Lung (tissue), 16 donors: ENCODE results near the gene SHLD2. TPM values are rescaled to one million over a fixed set of nuclear protein-coding genes. Genes with fewer than 3 reads are reported as not detected.

Source experiments
- ATAC-seq: fragments of 200-7000 bp; cut with Tn5 transposase; one replicate; pipeline ENCODE4 v1.9.1; 2020; ENCODE audit warnings: moderate number of reproducible peaks; ENCODE audit not compliant: insufficient read depth, low FRiP score
- DNase-seq, 3 donors: peaks; one replicate each; pipeline ENCODE4 v3.0.0-alpha.2; 2013 to 2017
- H3K27ac ChIP-seq, 2 donors: one replicate each; pipeline ENCODE4 v1.5.1; 2013; ENCODE audit warnings: mild to moderate bottlenecking in 2 of 2, moderate library complexity in 2 of 2, control low read depth in 1 of 2, inconsistent platforms in 1 of 2, low read depth in 1 of 2, low read length in 1 of 2
- H3K27me3 ChIP-seq, 3 donors: one replicate each; pipeline ENCODE4 v1.5.1; 2013; ENCODE audit warnings: low read length in 2 of 3; ENCODE audit not compliant: control insufficient read depth in 3 of 3, insufficient read depth in 3 of 3
- H3K36me3 ChIP-seq, 4 donors: one replicate each; pipeline ENCODE4 v1.5.1; 2013; ENCODE audit warnings: low read length in 4 of 4, mild to moderate bottlenecking in 1 of 4, moderate library complexity in 1 of 4; ENCODE audit not compliant: control insufficient read depth in 4 of 4, insufficient read depth in 4 of 4
- H3K4me1 ChIP-seq, 5 donors: one replicate each; pipeline ENCODE4 v1.5.1; 2013; ENCODE audit warnings: low read length in 5 of 5, mild to moderate bottlenecking in 2 of 5, moderate library complexity in 1 of 5; ENCODE audit not compliant: control insufficient read depth in 5 of 5, insufficient read depth in 5 of 5
- H3K4me3 ChIP-seq: one replicate; pipeline ENCODE4 v1.5.1; 2013; ENCODE audit warnings: mild to moderate bottlenecking, control low read depth, moderate library complexity
- H3K9ac ChIP-seq, 2 donors: one replicate each; pipeline ENCODE4 v1.5.1; 2013; ENCODE audit warnings: low read length in 2 of 2, control low read depth in 1 of 2; ENCODE audit not compliant: insufficient read depth in 1 of 2
- H3K9me3 ChIP-seq, 4 donors: one replicate each; pipeline ENCODE4 v1.5.1; 2013; ENCODE audit warnings: low read length in 3 of 4, mild to moderate bottlenecking in 1 of 4, moderate library complexity in 1 of 4; ENCODE audit not compliant: control insufficient read depth in 4 of 4, insufficient read depth in 3 of 4
- WGBS, 2 donors: extraction: QIAGEN DNeasy Blood & Tissue Kit; methylation state at CpG; one replicate each; pipeline ENCODE4 v1.1.7; 2013; 5-methylcytosine and 5-hydroxymethylcytosine counted together
- long read RNA-seq, 5 donors: transcript quantifications; one replicate each; lab custom pipeline, GENCODE V29; 2026
- polyA plus RNA-seq, 2 donors: library from polyadenylated mRNA; stranded (reverse); fragments of 200-250 nt; gene quantifications; one replicate each; pipeline ENCODE4 v1.2.1, GENCODE V29; 2013
- total RNA-seq, 2 donors: library from RNA; depleted of rRNA in 1 of 2; stranded (reverse); fragments of >200 nt in 1 of 2; gene quantifications; one replicate each; pipeline ENCODE4 v1.2.1, GENCODE V29; 2014 to 2021
- TF ChIP-seq, protein P1 (sequence below): IDR thresholded peaks from 2 replicates; pipeline ENCODE4 v1.5.1; 2012; ENCODE audit warnings: mild to moderate bottlenecking; ENCODE audit errors: control extremely low read depth, extremely low read depth
- donor health status: control.
- donor health status: control.
- donor health status: Bipolar disorder and iron deficiency.
- donor health status: healthy.
- donor health status: DM: yes; HTN: yes; CAD: no.

Gene SHLD2, protein sequence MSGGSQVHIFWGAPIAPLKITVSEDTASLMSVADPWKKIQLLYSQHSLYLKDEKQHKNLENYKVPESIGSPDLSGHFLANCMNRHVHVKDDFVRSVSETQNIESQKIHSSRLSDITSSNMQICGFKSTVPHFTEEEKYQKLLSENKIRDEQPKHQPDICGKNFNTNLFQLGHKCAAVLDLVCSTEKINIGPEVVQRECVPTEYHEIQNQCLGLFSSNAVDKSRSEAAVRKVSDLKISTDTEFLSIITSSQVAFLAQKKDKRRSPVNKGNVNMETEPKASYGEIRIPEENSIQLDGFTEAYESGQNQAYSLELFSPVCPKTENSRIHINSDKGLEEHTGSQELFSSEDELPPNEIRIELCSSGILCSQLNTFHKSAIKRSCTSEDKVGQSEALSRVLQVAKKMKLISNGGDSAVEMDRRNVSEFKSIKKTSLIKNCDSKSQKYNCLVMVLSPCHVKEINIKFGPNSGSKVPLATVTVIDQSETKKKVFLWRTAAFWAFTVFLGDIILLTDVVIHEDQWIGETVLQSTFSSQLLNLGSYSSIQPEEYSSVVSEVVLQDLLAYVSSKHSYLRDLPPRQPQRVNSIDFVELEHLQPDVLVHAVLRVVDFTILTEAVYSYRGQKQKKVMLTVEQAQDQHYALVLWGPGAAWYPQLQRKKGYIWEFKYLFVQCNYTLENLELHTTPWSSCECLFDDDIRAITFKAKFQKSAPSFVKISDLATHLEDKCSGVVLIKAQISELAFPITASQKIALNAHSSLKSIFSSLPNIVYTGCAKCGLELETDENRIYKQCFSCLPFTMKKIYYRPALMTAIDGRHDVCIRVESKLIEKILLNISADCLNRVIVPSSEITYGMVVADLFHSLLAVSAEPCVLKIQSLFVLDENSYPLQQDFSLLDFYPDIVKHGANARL
- total RNA-seq (10 to 100 TPM; 26.2 to 34.5 TPM), polyA plus RNA-seq (10 to 100 TPM; 12.8 to 16.0 TPM)
- long read RNA-seq, donor 1, transcript SHLD2-202 (10 exons, 3,614 nt), result major isoform, 6 of 22 reads
- long read RNA-seq, donor 1, partial matches to known transcripts, result 16 of 22 reads
- long read RNA-seq, donor 1, other reads (novel, unspliced or antisense), result 0 of 22 reads
- long read RNA-seq, donor 2, result 0 reads
- long read RNA-seq, donor 3, partial matches to known transcripts, result 0 of 1 reads
- long read RNA-seq, donor 3, other reads (novel, unspliced or antisense), result 0 of 1 reads
- long read RNA-seq, donor 4, partial matches to known transcripts, result 5 of 5 reads
- long read RNA-seq, donor 4, other reads (novel, unspliced or antisense), result 0 of 5 reads
- long read RNA-seq, donor 5, partial matches to known transcripts, result 0 of 2 reads
- long read RNA-seq, donor 5, other reads (novel, unspliced or antisense), result 0 of 2 reads

DNA sequence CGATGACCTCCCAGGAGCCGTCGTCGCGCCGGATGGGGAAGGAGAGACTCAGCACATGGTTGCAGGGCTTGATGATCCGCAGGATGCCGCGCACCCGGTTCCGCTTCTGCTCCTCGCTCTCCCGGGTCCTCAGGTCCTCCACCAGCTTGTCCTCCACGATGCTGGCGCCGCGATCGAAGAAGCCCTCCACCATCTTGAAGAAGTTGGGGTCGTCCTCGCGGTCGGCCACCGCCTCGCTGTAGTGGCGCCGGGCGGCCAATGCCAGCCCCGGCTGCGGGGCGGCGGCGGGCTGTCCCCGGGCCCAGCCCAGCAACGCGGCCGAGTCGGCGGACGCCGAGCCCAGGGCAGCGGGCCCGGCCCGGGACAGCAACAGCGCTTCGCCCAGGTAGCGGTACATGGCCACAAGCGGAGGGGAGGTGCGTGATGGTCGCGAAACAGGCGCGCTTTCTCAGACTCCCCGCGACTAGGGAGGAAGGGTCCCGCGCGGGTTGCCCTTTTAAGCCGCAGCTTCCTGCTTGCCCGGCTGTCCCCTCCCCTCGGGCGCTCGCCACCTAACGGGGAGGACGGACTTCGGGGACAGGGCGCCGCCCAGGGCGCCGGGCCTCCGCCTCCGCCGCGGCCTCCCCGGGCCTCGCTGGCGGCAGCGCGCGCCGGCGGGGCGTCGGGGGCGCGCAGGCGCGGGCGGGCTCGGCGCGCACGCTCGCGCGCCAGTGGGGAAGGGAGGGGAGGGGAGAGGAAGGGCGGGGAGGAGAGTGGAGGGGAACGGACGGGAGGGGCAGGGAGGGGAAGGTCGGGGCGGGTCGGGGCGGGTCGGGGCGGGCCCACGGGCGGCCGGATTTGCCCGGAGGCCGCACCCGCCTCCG is at the start of gene SHLD2, which contains the start of gene GLUD1:
SHLD2 (plus strand) TSS at position 834 of the 863 bp plus-strand sequence. CDS start 56,149 bp downstream, outside the sequence.
GLUD1 (minus strand) TSS at position 471 of the 863 bp plus-strand sequence; CDS start at position 397, 74 bp downstream.
- Histone ChIP-seq H3K4me3 (peak within 1 kb of the TSS; percentile 66), H3K36me3 (peaks cover 0 to 7% (median under 1%) of the 10 kb centered on the region in 4 donors), H3K4me1 (peaks cover 4 to 36% (median 15%) of the 10 kb centered on the region in 5 donors), H3K9me3 (no peaks in the 10 kb centered on the region), H3K9ac (peak within 1 kb of the TSS; percentile 31 to 93), H3K27me3 (no peaks in the 10 kb centered on the region), H3K27ac (peak within 1 kb of the TSS; percentile 98 to 100)
- DNase-seq (peak; percentile 92 to 97 (median 94)), ATAC-seq (peak; percentile 85)
- 0 to 1% methylated on average over 46 to 107 of the region's 111 CpGs for WGBS, 2 donors
- TF ChIP-seq, protein P1, sequence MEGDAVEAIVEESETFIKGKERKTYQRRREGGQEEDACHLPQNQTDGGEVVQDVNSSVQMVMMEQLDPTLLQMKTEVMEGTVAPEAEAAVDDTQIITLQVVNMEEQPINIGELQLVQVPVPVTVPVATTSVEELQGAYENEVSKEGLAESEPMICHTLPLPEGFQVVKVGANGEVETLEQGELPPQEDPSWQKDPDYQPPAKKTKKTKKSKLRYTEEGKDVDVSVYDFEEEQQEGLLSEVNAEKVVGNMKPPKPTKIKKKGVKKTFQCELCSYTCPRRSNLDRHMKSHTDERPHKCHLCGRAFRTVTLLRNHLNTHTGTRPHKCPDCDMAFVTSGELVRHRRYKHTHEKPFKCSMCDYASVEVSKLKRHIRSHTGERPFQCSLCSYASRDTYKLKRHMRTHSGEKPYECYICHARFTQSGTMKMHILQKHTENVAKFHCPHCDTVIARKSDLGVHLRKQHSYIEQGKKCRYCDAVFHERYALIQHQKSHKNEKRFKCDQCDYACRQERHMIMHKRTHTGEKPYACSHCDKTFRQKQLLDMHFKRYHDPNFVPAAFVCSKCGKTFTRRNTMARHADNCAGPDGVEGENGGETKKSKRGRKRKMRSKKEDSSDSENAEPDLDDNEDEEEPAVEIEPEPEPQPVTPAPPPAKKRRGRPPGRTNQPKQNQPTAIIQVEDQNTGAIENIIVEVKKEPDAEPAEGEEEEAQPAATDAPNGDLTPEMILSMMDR, result no peak

DNA sequence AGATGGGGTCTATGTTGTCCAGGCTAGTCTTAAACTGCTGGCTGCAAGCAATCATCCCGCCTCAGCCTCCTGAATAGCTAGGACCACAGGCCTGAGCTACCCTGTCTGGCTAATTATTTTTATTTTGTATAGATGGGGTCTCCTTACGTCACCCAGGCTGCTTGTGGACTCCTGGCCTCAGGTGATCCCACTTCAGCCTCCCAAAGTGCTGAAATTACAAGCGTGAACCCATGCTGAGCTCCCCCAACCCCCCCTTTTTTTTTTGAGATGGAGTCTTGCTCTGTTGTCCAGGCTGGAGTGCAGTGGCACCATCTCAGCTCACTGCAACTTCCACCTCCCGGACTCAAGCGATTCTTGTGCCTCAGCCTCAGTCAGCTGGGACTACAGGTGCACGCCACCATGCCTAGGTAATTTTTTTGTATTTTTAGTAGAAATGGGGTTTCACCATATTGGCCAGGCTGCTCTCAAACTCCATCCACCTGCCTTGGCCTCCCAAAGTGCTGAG is 49.5 kb upstream of the SHLD2 start:
- Histone ChIP-seq H3K9ac (no peak overlapping the region), H3K36me3 (peaks cover 9 to 11% (median 10%) of the 10 kb centered on the region in 4 donors), H3K27ac (no peak overlapping the region), H3K4me1 (peaks cover 0 to 4% (median 0%) of the 10 kb centered on the region in 5 donors), H3K9me3 (no peaks in the 10 kb centered on the region), H3K4me3 (no peak overlapping the region), H3K27me3 (no peaks in the 10 kb centered on the region)
- no peak for ATAC-seq
- WGBS, 2 donors, result 96 to 97% methylated on average over 6 of the region's 6 CpGs
- TF ChIP-seq, protein P1, result no peak
- no peak for DNase-seq

DNA sequence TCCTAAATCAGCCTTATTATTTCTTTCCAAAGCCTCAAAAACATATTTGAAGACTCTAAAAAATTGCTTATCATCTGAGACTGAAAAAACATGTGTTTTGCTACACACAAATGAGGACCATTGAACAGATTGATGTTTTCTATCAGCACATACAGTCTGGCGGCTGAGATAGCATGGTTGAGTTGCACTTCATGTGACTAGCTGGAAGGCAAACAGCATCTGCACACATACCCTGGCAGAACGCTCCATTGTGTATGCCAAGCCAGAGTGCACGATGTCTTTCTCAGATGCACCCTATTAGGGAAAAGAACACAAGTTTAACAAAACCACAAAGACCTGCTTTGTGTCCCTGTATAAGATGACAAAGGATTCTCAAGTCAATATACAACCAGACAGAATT is 41.9 kb upstream of the SHLD2 start:
- no peak overlapping the region for H3K4me3 ChIP-seq
- ATAC-seq, result no peak
- WGBS, 2 donors, result 77 to 87% methylated on average over 3 of the region's 3 CpGs
- H3K9ac ChIP-seq, result no peak overlapping the region
- no peak overlapping the region for H3K27ac ChIP-seq
- peak; percentile 82 to 97 (median 96) for DNase-seq
- no peaks in the 10 kb centered on the region for H3K27me3 ChIP-seq
- H3K36me3 ChIP-seq, result peaks cover 14 to 33% (median 28%) of the 10 kb centered on the region in 4 donors
- TF ChIP-seq, protein P1, result no peak
- peaks cover 2 to 36% (median 4%) of the 10 kb centered on the region in 5 donors for H3K4me1 ChIP-seq
- H3K9me3 ChIP-seq, result no peaks in the 10 kb centered on the region
